Natural killer cell (primary cell): ENCODE data around the gene ANTXR2. TPM values are rescaled to one million over a fixed set of nuclear protein-coding genes. Genes with fewer than 3 reads are reported as not detected.
A peak's percentile ranks its signal among the peaks of the same experiment; 100 is the strongest.

ENCODE experiments used
- ATAC-seq, 3 donors: fragments of 150-1000 bp in 2 of 3; fragments of 200-7000 bp in 1 of 3; cut with Tn5 transposase; 1 replicate in 1 of 3; 2 replicates in 2 of 3; pipeline ENCODE4 v1.10.0; 2021; ENCODE audit warnings: mild to moderate bottlenecking in 2 of 3, moderate library complexity in 2 of 3
- DNase-seq, 2 donors: peaks; one replicate each; pipeline versions ENCODE4 v3.0.0 to v3.0.0-alpha.2; 2013 to 2021; ENCODE audit warnings: mixed read lengths in 1 of 2
- H3K27ac ChIP-seq: one replicate; pipeline ENCODE4 v1.5.1; 2013; ENCODE audit warnings: mild to moderate bottlenecking, low read length
- H3K27me3 ChIP-seq: one replicate; pipeline ENCODE4 v1.6.1; 2013; ENCODE audit warnings: low read length; ENCODE audit not compliant: control insufficient read depth, insufficient read depth
- H3K36me3 ChIP-seq: one replicate; pipeline ENCODE4 v1.6.1; 2013; ENCODE audit warnings: low read length; ENCODE audit not compliant: control insufficient read depth, insufficient read depth
- H3K4me1 ChIP-seq: one replicate; pipeline ENCODE4 v1.6.1; 2013; ENCODE audit warnings: low read length; ENCODE audit not compliant: control insufficient read depth, insufficient read depth
- H3K4me3 ChIP-seq: one replicate; pipeline ENCODE4 v1.5.1; 2013; ENCODE audit warnings: low read length
- H3K9me3 ChIP-seq: one replicate; pipeline ENCODE4 v1.6.1; 2013; ENCODE audit warnings: low read length; ENCODE audit not compliant: control insufficient read depth, insufficient read depth
- H3K27ac Mint-ChIP-seq, 2 donors: one replicate each; pipeline ENCODE4 v1.8.0; 2022; ENCODE audit warnings: mild to moderate bottlenecking in 2 of 2, mixed read lengths in 2 of 2, moderate library complexity in 1 of 2
- H3K27me3 Mint-ChIP-seq, 2 donors: one replicate each; pipeline ENCODE4 v1.8.0; 2022; ENCODE audit warnings: low read depth in 2 of 2, mixed read lengths in 2 of 2
- H3K36me3 Mint-ChIP-seq: one replicate; pipeline ENCODE4 v1.8.0; 2022; ENCODE audit warnings: mixed read lengths
- H3K4me1 Mint-ChIP-seq, 2 donors: one replicate each; pipeline ENCODE4 v1.8.0; 2022; ENCODE audit warnings: mixed read lengths in 2 of 2
- H3K4me3 Mint-ChIP-seq: one replicate; pipeline ENCODE4 v1.8.0; 2022; ENCODE audit warnings: mild to moderate bottlenecking, moderate library complexity, mixed read lengths
- H3K9me3 Mint-ChIP-seq, 2 donors: one replicate each; pipeline ENCODE4 v1.8.0; 2022; ENCODE audit warnings: mixed read lengths in 2 of 2
- WGBS: methylation state at CpG from one replicate; pipeline ENCODE4 v1.1.7; 2013; ENCODE audit warnings: missing lambda C conversion rate; ENCODE audit not compliant: insufficient coverage; 5-methylcytosine and 5-hydroxymethylcytosine counted together
- intact Hi-C: fragments of 100-400 bp; cut with micrococcal nuclease; formaldehyde crosslinking; loops from one replicate; pipeline ENCODE4 v1.14.2; 2022
- total RNA-seq, 4 donors: library from RNA; stranded (reverse); fragments of 120-200 nt in 1 of 4; gene quantifications; one replicate each; pipeline versions ENCODE4 v1.2.3 to v1.2.4, GENCODE V29; 2013 to 2022
- TF ChIP-seq, protein P1 (sequence below): fragments of 200-600 bp; IDR thresholded peaks from one replicate; pipeline ENCODE4 v1.8.0; 2022; ENCODE audit warnings: antibody characterized with exemption

ANTXR2 gene
- total RNA-seq, 3 donors from 2014 or later (not counting 1 experiment from before 2014, with no cell fraction given): 7.8 to 28.3 (median 10.0) TPM

- H3K36me3 ChIP-seq: no peaks in the 10 kb centered on the region
- Mint-ChIP-seq H3K27ac (no peak overlapping the region), H3K4me3 (no peak overlapping the region), H3K36me3 (no peaks in the 10 kb centered on the region), H3K4me1 (no peaks in the 10 kb centered on the region), H3K27me3 (no peaks in the 10 kb centered on the region), H3K9me3 (no peaks in the 10 kb centered on the region)
- H3K4me3 ChIP-seq: no peak overlapping the region
- H3K9me3 ChIP-seq: no peaks in the 10 kb centered on the region
- intact Hi-C loops: no loop called here
- no peaks in the 10 kb centered on the region for H3K4me1 ChIP-seq
- H3K27me3 ChIP-seq: no peaks in the 10 kb centered on the region
- no CpG with 5 or more reads among the region's 1 CpG for WGBS
- no peak for DNase-seq
- H3K27ac ChIP-seq: no peak overlapping the region
- TF ChIP-seq, protein P1, sequence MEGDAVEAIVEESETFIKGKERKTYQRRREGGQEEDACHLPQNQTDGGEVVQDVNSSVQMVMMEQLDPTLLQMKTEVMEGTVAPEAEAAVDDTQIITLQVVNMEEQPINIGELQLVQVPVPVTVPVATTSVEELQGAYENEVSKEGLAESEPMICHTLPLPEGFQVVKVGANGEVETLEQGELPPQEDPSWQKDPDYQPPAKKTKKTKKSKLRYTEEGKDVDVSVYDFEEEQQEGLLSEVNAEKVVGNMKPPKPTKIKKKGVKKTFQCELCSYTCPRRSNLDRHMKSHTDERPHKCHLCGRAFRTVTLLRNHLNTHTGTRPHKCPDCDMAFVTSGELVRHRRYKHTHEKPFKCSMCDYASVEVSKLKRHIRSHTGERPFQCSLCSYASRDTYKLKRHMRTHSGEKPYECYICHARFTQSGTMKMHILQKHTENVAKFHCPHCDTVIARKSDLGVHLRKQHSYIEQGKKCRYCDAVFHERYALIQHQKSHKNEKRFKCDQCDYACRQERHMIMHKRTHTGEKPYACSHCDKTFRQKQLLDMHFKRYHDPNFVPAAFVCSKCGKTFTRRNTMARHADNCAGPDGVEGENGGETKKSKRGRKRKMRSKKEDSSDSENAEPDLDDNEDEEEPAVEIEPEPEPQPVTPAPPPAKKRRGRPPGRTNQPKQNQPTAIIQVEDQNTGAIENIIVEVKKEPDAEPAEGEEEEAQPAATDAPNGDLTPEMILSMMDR: no peak
- no peak for ATAC-seq
These were observed 151.0 kb downstream of the ANTXR2 start for GRCh38 chr4:79922011-79922410.

GRCh38 chr4:79920163-79920853 is 152.7 kb downstream of the ANTXR2 start:
- H3K4me1 Mint-ChIP-seq: no peaks in the 10 kb centered on the region
- ATAC-seq: no peak
- Histone ChIP-seq H3K9me3 (no peaks in the 10 kb centered on the region), H3K4me1 (no peaks in the 10 kb centered on the region), H3K4me3 (no peak overlapping the region), H3K36me3 (no peaks in the 10 kb centered on the region), H3K27me3 (no peaks in the 10 kb centered on the region), H3K27ac (no peak overlapping the region)
- WGBS: 98% methylated on average over 2 of the region's 3 CpGs
- no peaks in the 10 kb centered on the region for H3K9me3 Mint-ChIP-seq
- intact Hi-C loops: no loop called here
- no peak overlapping the region for H3K27ac Mint-ChIP-seq
- H3K36me3 Mint-ChIP-seq: no peaks in the 10 kb centered on the region
- no peak for DNase-seq
- H3K4me3 Mint-ChIP-seq: no peak overlapping the region
- TF ChIP-seq, protein P1: no peak
- H3K27me3 Mint-ChIP-seq: no peaks in the 10 kb centered on the region

GRCh38 chr4:79918292-79918691 is 154.7 kb downstream of the ANTXR2 start:
- H3K9me3 Mint-ChIP-seq: no peaks in the 10 kb centered on the region
- H3K36me3 Mint-ChIP-seq: no peaks in the 10 kb centered on the region
- intact Hi-C loops: loop anchor here (10.0 kb wide), 1 partner anchor 297 kb away; no protein-coding TSS in a partner anchor
- H3K4me1 Mint-ChIP-seq: peaks cover 11 to 12% of the 10 kb centered on the region in 2 donors
- H3K4me3 ChIP-seq: no peak overlapping the region
- H3K4me3 Mint-ChIP-seq: no peak overlapping the region
- H3K36me3 ChIP-seq: no peaks in the 10 kb centered on the region
- TF ChIP-seq, protein P1: no peak
- no peaks in the 10 kb centered on the region for H3K27me3 ChIP-seq
- no peak overlapping the region for H3K27ac Mint-ChIP-seq
- no peaks in the 10 kb centered on the region for H3K4me1 ChIP-seq
- H3K27me3 Mint-ChIP-seq: no peaks in the 10 kb centered on the region
- DNase-seq: no peak
- ATAC-seq: no peak
- H3K9me3 ChIP-seq: no peaks in the 10 kb centered on the region
- no CpG with 5 or more reads among the region's 3 CpGs for WGBS
- H3K27ac ChIP-seq: no peak overlapping the region

DNA sequence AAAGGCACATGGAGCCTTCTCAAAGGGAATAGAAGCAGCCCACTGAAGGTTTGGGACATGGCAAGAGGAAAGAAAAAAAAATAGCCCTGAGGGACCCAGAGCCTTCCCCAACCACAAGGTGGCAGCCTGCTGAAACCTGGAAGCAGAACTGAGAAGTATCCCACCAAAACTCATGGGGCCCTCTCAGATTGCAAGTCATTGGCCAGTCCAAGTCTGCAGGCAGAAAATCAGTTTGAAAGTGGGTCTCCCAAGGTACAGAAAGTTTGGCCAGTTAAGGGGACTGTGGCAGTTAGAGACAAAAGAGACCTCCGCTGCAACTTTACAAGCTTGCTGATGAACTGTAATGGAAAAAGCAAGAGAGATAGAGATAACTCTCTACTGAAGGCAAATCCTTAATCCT is 155.8 kb downstream of the ANTXR2 start:
- H3K9me3 Mint-ChIP-seq: no peaks in the 10 kb centered on the region
- no peak overlapping the region for H3K4me3 ChIP-seq
- H3K27me3 ChIP-seq: no peaks in the 10 kb centered on the region
- no peak overlapping the region for H3K4me3 Mint-ChIP-seq
- no peak overlapping the region for H3K27ac ChIP-seq
- TF ChIP-seq, protein P1: peak; percentile 32
- 100% methylated on average over 1 of the region's 1 CpG for WGBS
- H3K36me3 ChIP-seq: no peaks in the 10 kb centered on the region
- intact Hi-C loops: loop anchor here (10.0 kb wide), 1 partner anchor 298 kb away; no protein-coding TSS in a partner anchor
- H3K9me3 ChIP-seq: no peaks in the 10 kb centered on the region
- no peaks in the 10 kb centered on the region for H3K27me3 Mint-ChIP-seq
- peak in 1 of 3 donors; percentile 51 for ATAC-seq
- no peaks in the 10 kb centered on the region for H3K4me1 ChIP-seq
- no peak overlapping the region for H3K27ac Mint-ChIP-seq
- H3K4me1 Mint-ChIP-seq: peaks cover 12 to 13% of the 10 kb centered on the region in 2 donors
- no peaks in the 10 kb centered on the region for H3K36me3 Mint-ChIP-seq
- peak in 1 of 2 donors; percentile 63 for DNase-seq
